NCI-H526 (cell line): ENCODE data around the gene INSL3.
A peak's percentile ranks its signal among the peaks of the same experiment; 100 is the strongest.

Experiments
- DNase-seq, 2 experiments: peaks; one replicate each; lab custom pipeline; 2025; lab: John Stamatoyannopoulos, UW

INSL3 gene

DNA sequence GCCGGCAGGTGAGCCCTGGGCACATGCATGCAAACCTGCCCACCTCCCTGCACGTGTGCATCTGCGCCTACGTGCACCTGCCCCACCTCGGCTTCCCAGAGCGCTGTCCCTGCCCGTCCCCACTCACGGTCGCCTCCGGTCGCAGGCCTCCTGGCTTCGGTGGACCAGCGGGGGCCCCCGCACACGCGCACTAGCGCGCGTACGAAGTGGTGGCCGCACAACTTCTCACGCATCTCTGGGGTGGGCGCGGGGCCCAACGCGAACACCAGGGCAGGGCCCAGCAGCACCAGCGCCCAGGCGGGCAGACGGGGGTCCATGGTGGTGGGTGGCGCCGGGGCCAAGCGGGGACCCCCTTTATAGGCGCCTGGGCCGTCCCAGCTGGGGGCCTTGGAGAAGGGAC is at the start of gene INSL3:
Gene INSL3 (minus strand): TSS at position 330 of the 400 bp plus-strand sequence. CDS start 13 bp downstream, at position 317.
- no peak for DNase-seq

DNA sequence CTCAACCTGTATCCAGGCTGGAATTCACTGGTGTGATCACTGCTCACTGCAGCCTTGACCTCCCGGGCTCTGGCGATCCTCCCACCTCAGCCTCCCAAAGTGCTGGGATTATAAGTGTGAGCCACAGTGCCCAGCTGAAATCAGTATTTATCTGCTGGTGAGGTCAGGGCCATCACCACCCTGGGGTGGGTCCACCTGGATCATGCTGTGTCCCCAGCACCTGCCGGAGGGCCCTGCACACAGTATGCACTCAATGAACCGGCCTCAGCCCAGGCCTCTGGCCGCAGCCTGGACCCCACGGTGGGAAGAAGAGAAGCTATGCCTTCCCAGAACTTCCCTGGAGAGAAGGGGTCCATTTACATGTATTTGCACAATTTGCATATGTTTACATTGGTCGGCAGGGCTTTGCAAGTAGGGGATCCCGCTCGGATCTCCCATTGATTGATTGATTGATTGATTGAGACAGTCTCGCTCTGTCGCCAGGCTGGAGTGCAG is 47.8 kb upstream of the INSL3 start:
- peak in 1 of 2 experiments; percentile 56 for DNase-seq

- DNase-seq, result no peak
Observed at GRCh38 chr19:17868669-17869068, 47.4 kb upstream of the INSL3 start.

GRCh38 chr19:17866964-17867486 is 45.7 kb upstream of the INSL3 start:
- DNase-seq, result no peak

- DNase-seq, result no peak
Observed at GRCh38 chr19:17866312-17866963, 45.1 kb upstream of the INSL3 start.

DNA sequence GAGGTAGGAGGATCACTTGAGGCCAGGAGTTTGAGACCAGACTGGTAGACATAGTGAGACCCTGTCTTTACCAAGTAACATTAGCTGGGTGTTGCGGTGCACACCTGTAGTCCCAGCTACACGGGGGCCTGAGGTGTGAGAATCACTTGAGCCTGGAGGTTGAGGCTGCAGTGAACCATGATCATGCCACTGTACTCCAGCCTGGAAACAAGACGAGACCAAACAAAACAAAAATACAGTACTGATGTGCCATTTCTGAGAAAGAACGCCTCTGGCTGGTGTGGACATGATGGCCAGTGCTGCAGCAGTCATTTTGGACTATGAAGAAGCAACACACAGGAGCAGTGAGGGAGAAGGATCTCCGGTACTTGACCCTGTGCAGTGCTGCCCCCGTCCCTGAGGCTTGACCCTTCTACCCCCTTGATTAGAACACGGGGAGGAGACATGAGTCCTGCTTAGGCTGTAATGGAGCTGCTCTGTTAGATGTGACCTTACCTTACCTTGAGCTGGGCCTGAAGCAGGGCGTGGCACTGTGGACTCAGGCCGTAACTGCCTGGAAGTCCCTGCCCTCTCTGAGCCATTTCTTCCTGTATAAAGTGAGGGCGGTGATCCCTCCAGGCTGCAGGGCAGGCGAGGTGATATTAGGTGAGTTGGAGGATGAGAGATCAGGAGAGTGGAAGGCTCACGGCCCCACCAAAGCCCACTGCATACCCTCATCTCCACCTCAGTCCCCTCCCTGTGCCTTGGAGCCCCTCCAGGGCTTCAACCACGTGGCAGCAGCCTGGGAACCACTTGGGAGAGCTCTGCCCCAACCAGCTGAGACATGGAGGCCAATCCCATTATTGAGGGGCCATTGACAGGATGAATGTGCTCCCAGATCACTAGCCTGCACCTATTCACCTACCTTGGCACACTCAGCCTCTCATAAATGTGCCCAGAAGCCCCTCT is 44.3 kb upstream of the INSL3 start:
- DNase-seq, result no peak

DNA sequence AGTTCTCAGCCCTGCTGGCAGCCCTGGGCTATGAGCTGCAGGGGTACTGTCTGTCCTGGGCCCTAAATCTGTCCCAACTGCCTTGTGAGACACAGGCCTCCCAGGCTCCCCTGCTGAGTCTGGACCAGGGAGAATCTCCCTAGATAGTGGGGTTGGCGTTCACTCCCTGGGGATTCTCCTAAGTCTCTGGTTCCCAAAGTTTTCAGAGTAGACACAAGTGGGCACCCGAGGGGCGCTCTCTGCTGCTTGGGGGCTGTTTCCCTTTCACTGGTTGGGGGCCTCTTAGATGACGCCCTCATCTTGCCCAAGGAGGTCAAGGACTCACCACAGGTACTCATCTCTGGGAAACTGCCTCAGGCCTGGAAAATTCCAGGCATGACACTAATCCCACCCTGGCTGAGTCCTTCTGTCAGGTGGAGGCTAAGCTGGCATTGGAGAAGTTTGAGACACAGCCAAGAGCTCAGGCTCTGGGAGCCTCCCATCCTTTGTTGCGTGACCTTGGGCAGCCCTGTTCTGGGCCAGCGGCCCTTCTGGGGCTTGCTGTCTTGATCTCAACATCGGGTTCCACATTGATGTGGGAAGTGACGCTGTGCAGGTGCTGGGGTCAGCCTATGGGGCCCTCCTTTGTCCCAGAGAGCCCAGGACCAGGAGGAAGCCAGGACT is 42.3 kb upstream of the INSL3 start:
- no peak for DNase-seq

DNA sequence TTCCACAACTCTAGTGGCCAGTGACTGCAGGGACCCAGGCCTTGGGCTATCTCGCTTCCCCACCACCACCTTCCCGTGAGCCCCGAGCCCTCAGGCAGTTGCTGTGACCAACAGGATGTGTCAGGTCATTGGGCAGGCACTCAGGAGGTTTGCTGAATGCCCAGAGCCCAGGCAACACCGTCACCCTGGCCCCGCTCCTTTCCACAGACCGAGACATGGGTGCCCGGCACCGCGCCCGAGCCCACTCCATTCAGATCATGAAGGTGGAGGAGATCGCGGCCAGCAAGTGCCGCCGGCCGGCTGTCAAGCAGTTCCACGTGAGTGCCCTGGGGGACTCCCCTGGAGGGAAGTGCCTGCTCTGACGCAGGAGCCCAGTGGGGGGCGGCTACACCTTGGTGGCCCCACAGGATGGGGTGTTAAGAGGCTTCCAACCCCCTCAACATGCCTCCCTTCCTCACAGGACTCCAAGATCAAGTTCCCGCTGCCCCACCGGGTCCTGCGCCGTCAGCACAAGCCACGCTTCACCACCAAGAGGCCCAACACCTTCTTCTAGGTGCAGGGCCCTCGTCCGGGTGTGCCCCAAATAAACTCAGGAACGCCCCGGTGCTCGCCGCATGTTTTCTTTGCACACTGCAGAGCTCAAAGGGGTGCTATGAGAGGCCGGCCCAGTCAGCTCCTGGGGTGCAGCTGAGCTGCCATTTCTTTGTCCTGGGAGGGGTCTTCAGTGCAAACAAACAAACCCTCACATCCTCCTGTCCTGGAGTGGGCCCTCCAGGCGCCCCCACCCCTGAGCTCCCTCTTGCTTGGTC is 41.6 kb upstream of the INSL3 start:
- DNase-seq, result no peak

DNA sequence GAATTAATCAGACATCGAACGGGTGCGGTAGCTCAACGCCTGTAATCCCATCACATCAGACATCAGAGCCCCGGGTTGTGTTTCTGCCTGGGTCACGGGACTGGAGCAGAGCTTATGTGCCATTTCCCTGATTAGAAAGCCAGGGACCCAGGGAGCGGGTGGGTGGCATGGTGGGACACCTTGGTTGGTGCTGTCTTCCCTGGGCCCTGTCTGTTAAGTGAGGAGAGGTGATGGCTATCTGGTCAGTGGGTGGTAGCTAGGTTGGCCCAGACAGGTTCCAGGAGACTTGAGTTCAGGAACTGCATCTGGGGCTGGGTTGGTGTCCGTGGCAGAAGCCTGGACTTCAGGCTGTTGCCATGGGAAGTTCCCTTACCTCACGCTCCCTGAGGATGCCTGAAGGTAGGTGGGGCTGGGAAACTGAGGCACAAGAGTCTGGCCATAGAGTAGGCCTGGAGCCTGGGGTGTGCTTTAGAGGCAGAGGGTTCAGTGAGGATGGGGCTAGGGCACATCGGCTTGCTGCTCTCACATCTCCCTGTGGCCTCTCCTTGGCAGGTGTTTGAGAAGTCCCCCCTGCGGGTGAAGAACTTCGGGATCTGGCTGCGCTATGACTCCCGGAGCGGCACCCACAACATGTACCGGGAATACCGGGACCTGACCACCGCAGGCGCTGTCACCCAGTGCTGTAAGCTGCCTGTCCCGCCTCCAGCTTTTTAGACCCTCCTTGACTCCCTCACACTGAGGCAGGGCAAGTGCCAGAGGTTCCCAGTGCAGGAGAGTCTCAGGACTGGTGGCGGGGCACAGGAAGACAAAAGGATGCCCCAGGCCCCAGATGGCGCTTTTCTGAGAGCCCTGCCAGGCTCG is 40.5 kb upstream of the INSL3 start:
- DNase-seq, result no peak

GRCh38 chr19:17860993-17861360 is 39.7 kb upstream of the INSL3 start:
- DNase-seq, result no peak

DNA sequence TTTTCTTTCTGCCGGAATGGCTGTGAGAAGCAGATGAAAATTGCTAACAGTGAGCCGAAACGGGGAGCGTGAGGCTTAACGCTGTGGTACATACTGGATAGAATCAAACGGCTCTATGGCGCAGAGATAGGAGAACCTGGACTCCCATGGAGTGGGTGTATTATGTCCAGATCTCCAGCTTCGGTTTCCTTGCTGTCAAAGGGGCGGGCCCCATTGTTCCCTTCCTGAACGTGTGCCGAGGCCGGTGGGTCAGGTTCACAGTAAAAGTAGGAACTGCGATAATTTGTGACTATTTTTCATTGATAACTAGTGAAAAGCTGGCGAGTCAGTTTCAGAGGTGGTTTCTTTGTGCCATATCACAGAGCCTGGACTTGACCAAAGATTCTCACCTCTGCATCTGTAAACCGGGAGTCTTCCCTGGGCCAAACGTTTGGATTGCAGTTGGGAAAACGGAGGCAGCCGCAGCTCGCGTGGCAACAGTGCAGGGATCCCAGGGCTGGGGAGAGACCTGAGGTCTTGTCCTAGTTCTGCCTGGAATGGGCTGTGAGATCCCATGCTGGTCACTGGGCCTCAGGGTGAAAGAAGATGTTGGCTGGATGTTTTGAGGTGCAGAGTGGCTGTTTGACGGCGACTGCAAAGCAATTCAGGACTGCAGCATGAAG is 39.1 kb upstream of the INSL3 start:
- no peak for DNase-seq

DNA sequence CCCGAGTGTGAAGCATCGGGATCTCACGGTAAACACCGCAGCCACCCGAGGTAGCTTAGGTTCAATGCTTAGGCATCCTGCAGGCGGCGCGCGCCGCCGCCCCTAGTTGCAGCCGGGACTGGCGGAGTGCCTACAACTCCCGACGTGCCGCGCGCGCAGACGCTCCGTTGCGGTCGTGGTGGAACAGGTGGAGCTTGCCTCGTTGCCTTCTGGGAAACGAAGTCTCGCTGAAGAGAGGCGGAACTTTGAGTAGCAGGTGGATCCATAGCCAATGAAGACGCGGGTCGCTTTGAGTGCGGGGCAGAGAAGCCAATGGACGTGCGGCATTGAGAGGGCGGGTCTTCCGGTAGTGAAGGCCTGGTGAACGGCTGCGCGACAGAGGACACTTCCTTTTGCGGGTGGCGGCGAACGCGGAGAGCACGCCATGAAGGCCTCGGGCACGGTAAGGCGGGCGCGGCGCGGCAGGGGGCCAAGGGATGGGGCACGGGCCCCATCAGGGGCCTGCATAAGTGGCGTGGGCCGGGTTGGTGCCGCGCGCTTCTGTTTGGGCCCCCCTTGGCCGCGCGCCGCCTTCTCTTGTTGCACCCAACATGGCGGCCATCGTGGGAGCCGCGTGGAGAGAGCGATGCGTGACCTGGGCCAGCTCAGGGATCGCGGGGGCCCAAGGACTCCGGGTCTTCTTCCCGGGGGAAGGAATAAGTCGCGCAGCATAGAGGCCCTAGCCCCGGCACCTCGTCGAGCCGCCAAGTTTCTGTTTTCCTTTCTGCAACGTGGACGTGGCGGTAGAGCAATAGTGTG is 38.4 kb upstream of the INSL3 start, which contains the start of gene RPL18A:
Gene RPL18A (plus strand): TSS at position 378 of the 798 bp plus-strand sequence. CDS start 47 bp downstream, at position 425.
- peak; percentile 98 for DNase-seq

DNA sequence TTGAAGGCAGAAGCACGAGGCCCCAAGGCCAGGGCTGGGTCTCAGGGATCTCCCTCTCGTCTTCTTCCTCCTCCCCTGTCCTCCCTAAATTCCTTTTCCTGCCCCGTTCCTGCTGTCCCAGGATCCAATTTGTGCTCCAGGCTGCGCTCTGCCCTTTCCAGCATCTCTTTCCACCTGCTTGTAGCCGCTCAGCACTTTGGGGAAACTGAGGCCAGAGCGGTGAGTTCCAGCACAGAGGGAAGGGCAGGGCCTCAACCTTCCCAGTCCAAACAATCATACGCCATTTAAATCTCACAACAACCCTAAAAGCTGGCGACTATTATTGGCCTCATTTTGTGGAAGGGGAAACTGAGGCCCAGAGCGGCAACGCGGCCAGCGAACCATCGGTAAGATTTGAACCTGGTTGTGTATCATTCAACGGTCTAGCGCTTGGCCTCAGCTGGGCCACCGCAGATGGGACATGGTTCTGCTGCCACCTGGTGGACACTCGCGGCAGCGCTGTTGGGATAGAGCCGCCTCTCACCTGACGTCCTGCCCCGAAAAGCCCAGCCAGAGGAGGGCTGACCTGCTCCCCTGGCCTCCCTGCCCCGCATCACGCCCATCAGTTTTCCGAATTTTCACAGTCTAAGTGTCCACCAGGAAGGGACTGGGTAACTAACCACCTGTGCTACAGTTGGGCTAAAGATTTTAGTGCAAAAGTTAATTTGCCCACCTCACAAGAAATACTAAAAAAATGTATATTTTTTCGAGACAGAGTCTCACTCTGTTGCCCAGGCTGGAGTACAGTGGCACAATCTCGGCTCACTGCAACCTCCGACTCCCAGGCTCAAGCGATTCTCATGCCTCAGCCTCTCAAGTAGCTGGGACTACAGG is 34.2 kb upstream of the INSL3 start:
- peak in 1 of 2 experiments; percentile 74 for DNase-seq

DNA sequence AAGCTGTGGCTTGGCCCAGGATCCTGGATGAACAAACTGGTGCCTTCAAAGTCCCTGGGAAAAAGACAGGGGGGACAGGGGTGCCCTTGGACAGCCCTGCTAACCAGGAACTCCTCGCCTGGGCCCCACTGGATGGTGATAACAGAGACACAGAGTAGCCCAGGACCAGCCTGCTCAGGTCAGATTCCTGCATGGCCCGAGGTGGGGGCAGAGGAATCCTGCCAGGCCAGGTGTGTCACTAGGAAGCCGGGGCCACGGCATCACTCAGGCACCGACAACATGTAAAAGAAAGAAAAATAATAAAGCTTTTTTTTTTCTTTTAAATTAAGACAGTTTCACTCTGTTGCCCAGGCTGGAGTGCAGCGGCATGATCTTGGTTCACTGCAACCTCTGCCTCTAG is 32.7 kb upstream of the INSL3 start:
- no peak for DNase-seq

- DNase-seq, result no peak
Observed at GRCh38 chr19:17848595-17849292, 27.4 kb upstream of the INSL3 start.

DNA sequence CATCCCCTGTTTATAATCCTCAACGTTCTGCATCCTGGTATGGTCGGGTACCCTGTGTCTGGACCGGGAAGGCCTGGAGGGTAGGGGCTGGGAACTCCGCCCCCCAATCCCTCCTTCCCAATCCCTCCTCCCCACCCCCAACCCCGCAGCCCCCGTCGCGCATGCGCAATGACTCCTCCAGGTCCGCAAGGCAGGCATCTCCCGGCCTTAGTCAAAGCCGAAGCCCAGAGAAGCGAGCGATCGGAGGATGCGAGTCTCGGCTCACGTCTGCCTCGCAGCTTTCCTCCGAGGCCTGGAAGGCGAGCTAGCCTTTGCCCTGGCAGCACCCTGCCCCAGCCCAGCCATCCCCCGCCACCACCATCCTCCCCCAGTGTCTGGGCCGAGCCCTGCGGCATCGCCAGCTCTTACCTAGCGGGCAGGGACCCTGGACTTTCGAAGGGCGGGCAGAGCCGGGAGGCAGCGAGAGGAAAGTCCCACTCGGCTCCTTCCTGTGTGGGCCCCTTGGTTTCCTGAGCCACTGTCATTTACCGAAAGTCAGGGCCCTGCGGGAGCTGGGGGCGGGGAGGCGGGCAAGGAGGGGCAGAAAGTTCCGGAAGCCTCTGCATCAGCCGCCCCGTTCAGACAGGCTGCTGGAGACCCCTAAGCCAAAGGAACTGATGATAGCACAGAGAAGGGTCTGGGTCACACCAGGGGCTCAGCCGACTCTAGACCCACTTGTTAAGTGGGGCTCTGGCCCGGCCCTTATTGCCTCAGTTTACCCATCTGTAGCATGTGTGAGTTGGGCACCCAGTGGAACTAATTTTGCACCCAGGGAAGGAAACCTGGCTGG is 26.4 kb upstream of the INSL3 start, which contains the start of gene JAK3:
Gene JAK3 (minus strand): TSS at position 445 of the 829 bp plus-strand sequence. CDS start 3,565 bp downstream, outside the sequence.
- DNase-seq, result peak in 1 of 2 experiments; percentile 59
